Loucy (cell line): ENCODE results near the gene RAI1.

Experiments used
- CTCF ChIP-seq: fragments of 200-600 bp; sonication (generic); conservative IDR thresholded peaks from 2 replicates; pipeline ENCODE4 v1.5.1; 2014; ENCODE audit warnings: mild to moderate bottlenecking, antibody characterized with exemption, low read length
- EZH2phosphoT487 ChIP-seq: fragments of 200-600 bp; IDR thresholded peaks from 2 replicates; pipeline ENCODE4 v1.6.1; 2018; ENCODE audit warnings: antibody characterized with exemption, mild to moderate bottlenecking, moderate library complexity, borderline replicate concordance

DNA sequence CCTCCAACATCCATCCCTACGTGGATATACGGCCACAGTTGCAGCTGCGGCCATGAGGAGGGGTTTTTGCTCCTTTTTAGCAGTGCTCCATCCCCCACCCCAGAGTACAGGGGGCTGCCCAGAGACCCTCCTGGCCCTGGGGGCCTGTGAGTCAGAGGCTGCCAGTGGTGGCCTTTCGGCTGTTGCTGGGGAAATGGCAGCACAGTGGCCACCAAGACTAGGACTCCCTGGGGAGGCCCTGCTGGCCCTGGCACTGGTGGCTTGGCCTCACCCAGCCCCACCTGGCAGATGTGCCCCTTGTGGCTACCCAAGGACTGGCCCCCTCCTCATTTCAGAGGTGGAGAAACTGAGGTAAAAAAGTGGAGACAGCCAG is 29.1 kb downstream of the RAI1 start:
- TF ChIP-seq CTCF (no peak), EZH2phosphoT487 (no peak)
